Measurements from ENCODE around the gene URM1.

- no peak for TF ChIP-seq POLR2AphosphoS5 (IDR thresholded peaks at IDR 0.05; ENCODE audit: low read length)
- TF ChIP-seq CEBPZ (IDR thresholded peaks at IDR 0.05; ENCODE audit: low read depth, low read length), result no peak
- no peak for TF ChIP-seq TAF1 (IDR thresholded peaks at IDR 0.05; ENCODE audit: borderline replicate concordance, low read depth, low read length)
These were observed 34.1 kb downstream of the URM1 start for GRCh38 chr9:128405077-128405779.

Data from GM12878 (cell line).